Measurements from ENCODE around the gene MARK3. TPM values are rescaled to one million over a fixed set of nuclear protein-coding genes. Genes with fewer than 3 reads are reported as not detected.
A peak's percentile ranks its signal among the peaks of the same experiment; 100 is the strongest.

The MARK3 gene
- total RNA-seq, 1 experiment from 2014 or later, result 81.9 TPM

DNA sequence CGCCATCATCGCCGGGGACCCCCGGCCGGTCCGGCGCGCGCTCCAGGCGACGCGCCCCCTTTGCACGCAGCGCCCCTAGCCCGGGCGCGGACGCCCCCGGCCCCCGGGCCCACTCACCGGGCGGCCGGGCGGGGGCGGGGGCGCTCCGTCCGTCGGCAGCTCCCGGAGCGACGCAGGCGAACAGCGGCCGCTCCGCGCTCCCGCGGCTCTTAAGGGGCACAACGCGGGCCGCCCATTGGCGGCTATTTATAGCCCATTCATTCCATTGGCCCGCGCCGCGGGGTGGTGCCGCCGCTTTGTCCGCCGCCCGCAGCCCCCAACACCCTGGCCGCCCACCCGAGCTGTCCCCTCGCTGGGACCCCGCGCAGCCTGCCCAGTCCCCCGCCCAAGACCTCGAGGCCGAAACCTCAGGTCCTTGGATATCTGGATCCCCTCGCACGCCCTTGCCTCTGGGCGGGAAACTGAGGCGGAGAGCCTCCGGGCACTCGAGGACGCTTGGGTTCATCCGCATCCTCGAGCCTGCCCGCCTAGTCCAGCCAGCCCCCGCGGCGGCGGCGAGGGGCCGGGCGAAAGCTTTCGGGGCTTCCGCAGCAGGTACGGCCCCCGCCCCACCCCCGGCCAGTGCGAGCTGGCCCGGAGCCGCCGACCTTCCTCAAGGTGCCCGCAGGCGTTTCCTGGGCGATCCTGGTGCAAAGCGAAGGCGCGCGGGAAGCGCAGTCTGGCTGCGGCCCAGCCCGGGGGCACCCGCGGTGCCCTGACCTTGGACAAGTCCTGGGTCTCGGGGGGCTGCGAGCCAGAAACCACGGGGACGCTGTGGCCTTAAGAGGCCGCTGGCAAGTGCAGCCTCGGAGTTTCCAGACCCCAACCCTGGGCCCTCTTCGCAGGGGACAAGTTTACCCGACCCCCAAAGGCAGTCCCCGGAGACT, 137.7 kb downstream of the MARK3 start, which contains the start of gene CKB:
CKB (minus strand) TSS at position 182 of the 926 bp plus-strand sequence. CDS start 337 bp downstream, outside the sequence.
- H3K9me3 Mint-ChIP-seq, result peaks cover 4 to 5% of the 10 kb centered on the region in 2 experiments; a peak in 3 of 5 replicates
- H3K4me1 Mint-ChIP-seq, result peaks cover 17 to 44% of the 10 kb centered on the region in 2 experiments
- H2AFZ ChIP-seq (ENCODE audit: low read length), result no peak within 1 kb of the TSS
- no peak within 1 kb of the TSS for H4K8ac ChIP-seq (replicated peaks; ENCODE audit: insufficient read length, low read depth, low read length)
- no peak within 1 kb of the TSS for H3T11ph ChIP-seq (ENCODE audit: low read length)
- no peaks in the 10 kb centered on the region for H3K4me1 ChIP-seq (ENCODE audit: insufficient read depth, low read length)
- no peaks in the 10 kb centered on the region for H3K79me2 ChIP-seq (ENCODE audit: insufficient read depth, low read length)
- H3K4ac ChIP-seq (ENCODE audit: low read depth, low read length), result no peak within 1 kb of the TSS
- H2BK15ac ChIP-seq (ENCODE audit: low read depth, low read length), result no peak within 1 kb of the TSS
- no peak within 1 kb of the TSS for H2BK5ac ChIP-seq (ENCODE audit: insufficient read length, low read length)
- H2BK120ac ChIP-seq (ENCODE audit: low read depth, low read length, poor library complexity, severe bottlenecking), result no peak within 1 kb of the TSS
- peak within 1 kb of the TSS; percentile 79 to 86 for H3K4me3 Mint-ChIP-seq
- H3K79me1 ChIP-seq (ENCODE audit: insufficient read depth, low read depth, low read length, poor library complexity, severe bottlenecking), result no peaks in the 10 kb centered on the region
- H3K4me2 ChIP-seq (ENCODE audit: insufficient read depth, insufficient read length, low read length), result peak within 1 kb of the TSS; percentile 62
- WGBS (ENCODE audit: extremely low coverage, insufficient read length, low lambda C conversion rate), result no CpG with 5 or more reads among the region's 107 CpGs
- peak; percentile 75 for DNase-seq
- peak within 1 kb of the TSS; percentile 78 for H3K18ac ChIP-seq (ENCODE audit: insufficient read length, low read depth, low read length)
- H3K36me3 Mint-ChIP-seq (ENCODE audit: insufficient read depth in 1 of 3, low read depth in 3 of 3), result peaks cover 10 to 15% (median 13%) of the 10 kb centered on the region in 3 experiments
- H3K23ac ChIP-seq (ENCODE audit: insufficient read length, low read depth, low read length), result no peak within 1 kb of the TSS
- no peaks in the 10 kb centered on the region for H3K9me3 ChIP-seq (ENCODE audit: control insufficient read depth, low read depth, low read length)
- peak within 1 kb of the TSS; percentile 87 for H3K14ac ChIP-seq (ENCODE audit: insufficient read depth, low read length)
- H3K27ac Mint-ChIP-seq, result no peak within 1 kb of the TSS
- peak within 1 kb of the TSS; percentile 44 for H3K9ac ChIP-seq (ENCODE audit: extremely low read depth, insufficient read length, low read length)
- H3K27me3 Mint-ChIP-seq (ENCODE audit: low read depth), result peaks cover 33% of the 10 kb centered on the region
- no peak within 1 kb of the TSS for H3K27ac ChIP-seq (ENCODE audit: insufficient read length, low read depth, low read length)
- H4K91ac ChIP-seq (ENCODE audit: insufficient read length, low read depth, low read length), result no peak within 1 kb of the TSS
- TF ChIP-seq, protein P1, sequence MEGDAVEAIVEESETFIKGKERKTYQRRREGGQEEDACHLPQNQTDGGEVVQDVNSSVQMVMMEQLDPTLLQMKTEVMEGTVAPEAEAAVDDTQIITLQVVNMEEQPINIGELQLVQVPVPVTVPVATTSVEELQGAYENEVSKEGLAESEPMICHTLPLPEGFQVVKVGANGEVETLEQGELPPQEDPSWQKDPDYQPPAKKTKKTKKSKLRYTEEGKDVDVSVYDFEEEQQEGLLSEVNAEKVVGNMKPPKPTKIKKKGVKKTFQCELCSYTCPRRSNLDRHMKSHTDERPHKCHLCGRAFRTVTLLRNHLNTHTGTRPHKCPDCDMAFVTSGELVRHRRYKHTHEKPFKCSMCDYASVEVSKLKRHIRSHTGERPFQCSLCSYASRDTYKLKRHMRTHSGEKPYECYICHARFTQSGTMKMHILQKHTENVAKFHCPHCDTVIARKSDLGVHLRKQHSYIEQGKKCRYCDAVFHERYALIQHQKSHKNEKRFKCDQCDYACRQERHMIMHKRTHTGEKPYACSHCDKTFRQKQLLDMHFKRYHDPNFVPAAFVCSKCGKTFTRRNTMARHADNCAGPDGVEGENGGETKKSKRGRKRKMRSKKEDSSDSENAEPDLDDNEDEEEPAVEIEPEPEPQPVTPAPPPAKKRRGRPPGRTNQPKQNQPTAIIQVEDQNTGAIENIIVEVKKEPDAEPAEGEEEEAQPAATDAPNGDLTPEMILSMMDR (conservative IDR thresholded peaks at IDR 0.05), result no peak
- H3K56ac ChIP-seq (ENCODE audit: insufficient read length, low read depth, low read length), result no peak within 1 kb of the TSS
- no peak within 1 kb of the TSS for H4K5ac ChIP-seq (ENCODE audit: insufficient read length, low read depth, low read length)
- H3K27me3 ChIP-seq (ENCODE audit: insufficient read depth, low read length), result peaks cover 7% of the 10 kb centered on the region; the same call in 1 of the 2 replicates
- no peak within 1 kb of the TSS for H2BK12ac ChIP-seq (ENCODE audit: insufficient read length, low read depth, low read length)
- peaks cover 12% of the 10 kb centered on the region for H3K23me2 ChIP-seq (ENCODE audit: insufficient read length, low read depth, low read length, poor library complexity, severe bottlenecking)
- no peak within 1 kb of the TSS for H2AK5ac ChIP-seq (ENCODE audit: insufficient read length, low read length)
- H4K20me1 ChIP-seq (ENCODE audit: control insufficient read depth, insufficient read depth, insufficient read length), result peaks cover 3% of the 10 kb centered on the region
- no peak within 1 kb of the TSS for H2BK20ac ChIP-seq (ENCODE audit: low read depth, low read length, poor library complexity, severe bottlenecking)

Data from H9 (cell line).